Left cardiac atrium (tissue), 4 donors: Measurements from ENCODE around the gene FLT1. TPM values are rescaled to one million over a fixed set of nuclear protein-coding genes. Genes with fewer than 3 reads are reported as not detected.

Experiments used
- ATAC-seq, 2 donors: fragments of 200-7000 bp; cut with Tn5 transposase; one replicate each; pipeline ENCODE4 v1.9.1; 2020; ENCODE audit warnings: mild to moderate bottlenecking in 2 of 2, moderate library complexity in 2 of 2
- DNase-seq: peaks from one replicate; pipeline ENCODE4 v3.0.0-alpha.2; 2020
- intact Hi-C, 2 donors: fragments of 100-400 bp; cut with DNase I; formaldehyde crosslinking; loops; one replicate each; pipeline versions ENCODE4 v1.14.1 to v1.15.1; 2022 to 2023
- total RNA-seq, 2 donors: library from RNA; stranded (reverse); fragmentation: NEBNext Ultra II Directional; extraction: Animal tissue kit (Norgen Biotek cat#: 25700); gene quantifications; one replicate each; pipeline ENCODE4 v1.2.1, GENCODE V29; 2021
- donor health status: DM: no; HTN: yes; CAD: no.
- donor health status: DM: no; HTN: yes; CAD: no; lungs with severe emphysema.
- donor health status: DM: yes; HTN: yes; CAD: no.
- donor health status: Dilated cardiomyopathy.

Gene FLT1
- total RNA-seq, 2 donors from 2014 or later, result 38.7 to 49.5 TPM

- no peak for ATAC-seq
- intact Hi-C loops, result no loop called here
- no peak for DNase-seq
Measured at GRCh38 chr13:28470296-28470695, 24.6 kb downstream of the FLT1 start.

GRCh38 chr13:28469316-28469715 is 25.6 kb downstream of the FLT1 start:
- intact Hi-C loops, result no loop called here
- ATAC-seq (peak; percentile 23 to 40), DNase-seq (no peak)

- intact Hi-C loops, result no loop called here
- ATAC-seq, result peak; percentile 44 to 48
- DNase-seq, result no peak
Measured at GRCh38 chr13:28468023-28468915, 26.7 kb downstream of the FLT1 start.

GRCh38 chr13:28467034-28467433 is 27.9 kb downstream of the FLT1 start:
- intact Hi-C loops, result no loop called here
- DNase-seq (no peak), ATAC-seq (no peak)

- DNase-seq, result no peak
- intact Hi-C loops, result no loop called here
- ATAC-seq, result no peak
Measured at GRCh38 chr13:28466151-28466550, 28.8 kb downstream of the FLT1 start.

GRCh38 chr13:28464861-28465460 is 30.0 kb downstream of the FLT1 start:
- DNase-seq, result no peak
- no peak for ATAC-seq
- intact Hi-C loops, result no loop called here

- ATAC-seq, result no peak
Measured at GRCh38 chr13:28463481-28463880, 31.4 kb downstream of the FLT1 start.

GRCh38 chr13:28459911-28460310 is 35.0 kb downstream of the FLT1 start:
- ATAC-seq (no peak), DNase-seq (no peak)
- intact Hi-C loops, result no loop called here

More at GRCh38 chr13:28463481-28463880, 31.4 kb downstream of the FLT1 start:
- no peak for DNase-seq
- intact Hi-C loops, result no loop called here

GRCh38 chr13:28458608-28459007 is 36.3 kb downstream of the FLT1 start:
- DNase-seq (no peak), ATAC-seq (no peak)
- intact Hi-C loops, result no loop called here

GRCh38 chr13:28458051-28458450 is 36.9 kb downstream of the FLT1 start:
- intact Hi-C loops, result no loop called here
- DNase-seq, result no peak
- ATAC-seq, result no peak

GRCh38 chr13:28457521-28457920 is 37.4 kb downstream of the FLT1 start:
- intact Hi-C loops, result no loop called here
- ATAC-seq, result no peak
- DNase-seq, result no peak

- peak in 1 of 2 donors; percentile 22 for ATAC-seq
- no peak for DNase-seq
- intact Hi-C loops, result no loop called here
Measured at GRCh38 chr13:28455580-28456194, 39.2 kb downstream of the FLT1 start.

- DNase-seq (no peak), ATAC-seq (no peak)
- intact Hi-C loops, result no loop called here
Measured at GRCh38 chr13:28452755-28453154, 42.2 kb downstream of the FLT1 start.

GRCh38 chr13:28451482-28452217 is 43.3 kb downstream of the FLT1 start:
- peak; percentile 67 to 77 for ATAC-seq
- intact Hi-C loops, result no loop called here
- DNase-seq, result no peak

- intact Hi-C loops, result no loop called here
- ATAC-seq, result no peak
- no peak for DNase-seq
Measured at GRCh38 chr13:28449826-28450773, 44.8 kb downstream of the FLT1 start.

- no peak for DNase-seq
- no peak for ATAC-seq
- intact Hi-C loops, result no loop called here
Measured at GRCh38 chr13:28448651-28449358, 46.1 kb downstream of the FLT1 start.

GRCh38 chr13:28447989-28448388 is 46.9 kb downstream of the FLT1 start:
- ATAC-seq, result no peak
- no peak for DNase-seq
- intact Hi-C loops, result no loop called here

- ATAC-seq (no peak), DNase-seq (no peak)
- intact Hi-C loops, result no loop called here
Measured at GRCh38 chr13:28447206-28447605, 47.7 kb downstream of the FLT1 start.
